ENCODE data around the gene NCKAP1.

NCKAP1 gene

DNA sequence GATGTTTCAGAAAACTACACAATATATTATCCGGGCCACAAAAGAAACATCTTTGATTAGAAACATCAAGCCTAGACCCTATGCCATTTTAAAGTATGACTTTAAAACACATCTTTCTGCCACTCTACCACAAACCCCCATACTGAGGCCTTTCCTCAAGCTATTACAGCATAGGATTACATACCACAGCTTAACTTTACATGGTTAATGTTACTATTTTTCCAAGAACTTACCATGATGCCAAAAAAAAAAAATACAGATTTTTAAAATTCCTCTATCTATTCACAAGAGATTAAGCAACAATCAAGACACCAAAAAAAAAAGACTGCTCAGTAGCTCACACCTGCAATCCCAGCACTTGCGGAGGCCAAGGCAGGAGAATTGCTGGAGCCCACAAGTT is 9.0 kb downstream of the NCKAP1 start:
- DNase-seq (ENCODE audit: low read depth): no peak
- H3K4me3 ChIP-seq (ENCODE audit: low read length): no peak overlapping the region
- TF ChIP-seq, protein P1, sequence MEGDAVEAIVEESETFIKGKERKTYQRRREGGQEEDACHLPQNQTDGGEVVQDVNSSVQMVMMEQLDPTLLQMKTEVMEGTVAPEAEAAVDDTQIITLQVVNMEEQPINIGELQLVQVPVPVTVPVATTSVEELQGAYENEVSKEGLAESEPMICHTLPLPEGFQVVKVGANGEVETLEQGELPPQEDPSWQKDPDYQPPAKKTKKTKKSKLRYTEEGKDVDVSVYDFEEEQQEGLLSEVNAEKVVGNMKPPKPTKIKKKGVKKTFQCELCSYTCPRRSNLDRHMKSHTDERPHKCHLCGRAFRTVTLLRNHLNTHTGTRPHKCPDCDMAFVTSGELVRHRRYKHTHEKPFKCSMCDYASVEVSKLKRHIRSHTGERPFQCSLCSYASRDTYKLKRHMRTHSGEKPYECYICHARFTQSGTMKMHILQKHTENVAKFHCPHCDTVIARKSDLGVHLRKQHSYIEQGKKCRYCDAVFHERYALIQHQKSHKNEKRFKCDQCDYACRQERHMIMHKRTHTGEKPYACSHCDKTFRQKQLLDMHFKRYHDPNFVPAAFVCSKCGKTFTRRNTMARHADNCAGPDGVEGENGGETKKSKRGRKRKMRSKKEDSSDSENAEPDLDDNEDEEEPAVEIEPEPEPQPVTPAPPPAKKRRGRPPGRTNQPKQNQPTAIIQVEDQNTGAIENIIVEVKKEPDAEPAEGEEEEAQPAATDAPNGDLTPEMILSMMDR (IDR thresholded peaks at IDR 0.05; ENCODE audit: insufficient read depth, low read depth, low read length, missing control alignments): no peak

DNA sequence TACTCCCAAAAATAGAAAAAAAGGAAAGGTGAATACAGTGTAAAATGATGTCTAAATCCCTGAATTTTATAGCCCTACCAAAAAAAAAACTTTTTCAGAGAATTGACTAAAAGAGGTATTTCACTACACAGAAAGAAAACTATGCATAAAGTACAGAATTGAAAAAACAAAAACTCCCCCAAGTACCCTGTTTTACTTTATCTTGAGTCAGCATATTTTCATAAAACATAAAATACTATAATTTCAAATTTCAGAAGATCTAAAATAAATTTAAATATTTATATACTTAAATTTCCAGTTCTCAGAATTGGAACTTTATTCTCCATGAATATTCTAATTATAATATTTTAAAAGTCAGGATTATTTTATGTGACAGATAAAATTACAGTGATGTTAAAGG is 10.1 kb downstream of the NCKAP1 start:
- TF ChIP-seq, protein P1 (IDR thresholded peaks at IDR 0.05; ENCODE audit: insufficient read depth, low read depth, low read length, missing control alignments): no peak
- no peak overlapping the region for H3K4me3 ChIP-seq (ENCODE audit: low read length)
- no peak for DNase-seq (ENCODE audit: low read depth)

DNA sequence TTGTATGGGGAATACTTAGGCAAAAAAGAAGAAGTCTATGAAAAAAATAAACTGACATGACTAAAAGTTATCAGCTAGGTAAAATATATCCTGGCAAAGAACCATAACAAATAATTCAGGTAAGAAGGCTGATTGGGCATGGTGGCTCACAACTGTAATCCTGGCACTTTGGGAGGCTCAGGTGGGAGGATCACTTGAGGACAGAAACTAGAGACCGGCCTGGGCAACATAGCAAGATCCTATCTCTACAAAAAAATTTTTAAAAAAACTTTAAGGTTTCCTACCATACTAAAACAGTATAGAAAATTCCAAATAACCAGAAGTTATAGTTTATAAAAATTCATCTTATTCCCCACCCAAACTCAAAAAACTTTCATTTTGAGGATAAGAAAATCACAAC is 10.8 kb downstream of the NCKAP1 start:
- H3K4me3 ChIP-seq (ENCODE audit: low read length): no peak overlapping the region
- TF ChIP-seq, protein P1 (IDR thresholded peaks at IDR 0.05; ENCODE audit: insufficient read depth, low read depth, low read length, missing control alignments): no peak
- no peak for DNase-seq (ENCODE audit: low read depth)

DNA sequence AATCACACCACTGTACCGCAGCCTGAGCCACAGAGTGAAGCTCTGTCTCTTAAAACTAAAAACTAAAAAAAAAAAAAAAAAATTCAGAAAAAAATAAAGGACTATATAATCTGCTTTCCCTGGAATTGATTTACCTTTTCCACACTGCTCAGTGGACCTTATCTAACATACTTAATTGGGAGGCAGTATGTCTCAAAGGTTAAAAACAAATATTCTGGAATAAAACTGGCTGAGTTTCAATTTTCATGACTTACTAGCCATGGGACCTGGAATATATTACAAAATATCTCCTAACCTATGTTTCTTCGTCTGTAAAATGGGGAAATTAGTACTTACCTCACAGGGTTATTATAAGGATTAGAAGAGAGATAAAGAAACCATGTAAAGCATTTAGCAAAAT is 11.8 kb downstream of the NCKAP1 start:
- DNase-seq (ENCODE audit: low read depth): no peak
- no peak overlapping the region for H3K4me3 ChIP-seq (ENCODE audit: low read length)
- TF ChIP-seq, protein P1 (IDR thresholded peaks at IDR 0.05; ENCODE audit: insufficient read depth, low read depth, low read length, missing control alignments): no peak

DNA sequence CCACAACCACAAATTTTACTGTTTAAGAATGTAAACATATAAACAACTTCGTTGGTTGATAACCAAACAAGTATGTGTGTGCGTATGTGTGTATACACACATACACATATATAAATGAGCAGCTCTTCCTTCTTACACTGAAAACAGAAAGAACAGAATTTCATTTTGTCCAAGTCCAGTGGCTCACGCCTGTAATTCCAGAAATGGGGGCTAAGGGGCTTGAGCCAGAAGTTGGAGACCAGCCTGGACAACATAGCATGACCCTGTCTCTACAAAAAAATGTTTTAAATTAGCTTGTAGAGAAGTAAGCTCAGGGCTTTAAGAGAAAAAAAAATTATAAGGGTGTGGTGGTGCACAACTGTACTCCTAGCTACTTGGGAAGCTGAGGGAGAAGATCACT is 12.3 kb downstream of the NCKAP1 start:
- TF ChIP-seq, protein P1 (IDR thresholded peaks at IDR 0.05; ENCODE audit: insufficient read depth, low read depth, low read length, missing control alignments): no peak
- no peak overlapping the region for H3K4me3 ChIP-seq (ENCODE audit: low read length)
- DNase-seq (ENCODE audit: low read depth): no peak

DNA sequence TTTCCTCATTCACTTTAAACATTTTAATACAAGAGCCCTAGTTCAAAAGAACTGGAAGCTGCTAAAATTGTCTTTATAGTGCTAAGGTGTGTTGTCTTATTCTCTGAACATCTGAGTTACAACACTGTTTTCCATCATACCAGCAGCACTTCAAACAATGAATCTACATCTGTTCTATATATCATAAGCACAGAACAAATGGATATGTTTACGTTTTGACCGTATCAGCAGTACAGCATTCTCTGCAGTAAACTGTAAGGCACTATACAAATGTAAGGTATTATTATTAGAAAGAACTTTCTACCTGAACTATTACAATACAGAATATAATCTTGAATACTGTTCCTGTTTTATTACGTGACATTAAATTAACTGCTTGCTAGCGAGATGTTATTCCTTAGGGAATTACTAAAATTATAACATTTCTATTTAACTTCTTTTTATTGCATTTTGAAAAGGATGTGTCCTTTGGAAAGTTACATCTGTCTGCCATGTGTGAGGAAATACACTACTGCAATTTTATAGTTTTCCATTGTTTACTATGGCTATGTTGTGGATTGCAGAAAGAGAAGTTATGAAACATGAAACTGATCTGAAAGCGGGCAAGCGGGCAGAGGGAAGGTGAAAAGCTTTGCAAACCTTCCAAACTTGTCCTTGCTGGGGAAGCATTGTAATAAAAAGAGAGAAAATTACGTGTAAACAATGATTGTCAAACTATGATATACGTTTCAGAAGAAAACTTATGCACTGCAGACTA is 13.7 kb downstream of the NCKAP1 start:
- DNase-seq (ENCODE audit: low read depth): no peak
- no peak overlapping the region for H3K4me3 ChIP-seq (ENCODE audit: low read length)
- TF ChIP-seq, protein P1 (IDR thresholded peaks at IDR 0.05; ENCODE audit: insufficient read depth, low read depth, low read length, missing control alignments): no peak

DNA sequence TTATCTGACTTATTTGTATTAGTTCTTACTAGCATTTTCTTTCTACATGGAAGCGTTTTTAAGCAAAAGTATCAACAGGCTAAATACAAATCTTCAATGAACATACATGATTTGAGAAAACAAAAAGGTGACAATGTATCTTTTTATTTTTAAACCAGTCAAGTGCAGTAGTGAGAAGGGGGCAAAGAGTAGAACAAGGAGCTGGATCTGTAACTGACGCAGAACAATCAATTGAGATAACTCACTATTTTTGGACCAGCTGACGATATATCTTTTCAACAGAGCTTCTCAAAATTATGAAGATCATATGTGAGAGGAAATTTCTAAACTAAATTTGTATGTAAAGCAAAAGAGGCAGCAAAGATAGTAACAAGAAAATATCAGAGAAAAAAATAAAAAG is 15.5 kb downstream of the NCKAP1 start:
- no peak overlapping the region for H3K4me3 ChIP-seq (ENCODE audit: low read length)
- TF ChIP-seq, protein P1 (IDR thresholded peaks at IDR 0.05; ENCODE audit: insufficient read depth, low read depth, low read length, missing control alignments): no peak
- no peak for DNase-seq (ENCODE audit: low read depth)

Measured in epithelial cell of esophagus (primary cell).